Measurements from ENCODE around the gene PTGFRN.
A peak's percentile ranks its signal among the peaks of the same experiment; 100 is the strongest.

Gene PTGFRN

GRCh38 chr1:116889380-116889779 is 20.3 kb upstream of the PTGFRN start:
- DNase-seq = no peak

GRCh38 chr1:116891396-116892079 is 18.2 kb upstream of the PTGFRN start:
- DNase-seq = peak; percentile 64

- no peak for DNase-seq
Observed at GRCh38 chr1:116895073-116895472, 14.6 kb upstream of the PTGFRN start.

GRCh38 chr1:116899529-116899928 is 10.2 kb upstream of the PTGFRN start:
- no peak for DNase-seq

- DNase-seq = no peak
Observed at GRCh38 chr1:116900471-116901365, 9.0 kb upstream of the PTGFRN start.

- DNase-seq = no peak
Observed at GRCh38 chr1:116902027-116902426, 7.7 kb upstream of the PTGFRN start.

- DNase-seq = no peak
Observed at GRCh38 chr1:116902723-116903383, 6.9 kb upstream of the PTGFRN start.

- no peak for DNase-seq
Observed at GRCh38 chr1:116904791-116905320, 4.9 kb upstream of the PTGFRN start.

GRCh38 chr1:116906812-116907211 is 2.9 kb upstream of the PTGFRN start:
- no peak for DNase-seq

GRCh38 chr1:116907351-116907750 is 2.4 kb upstream of the PTGFRN start:
- no peak for DNase-seq

GRCh38 chr1:116908266-116908665 is 1.4 kb upstream of the PTGFRN start:
- DNase-seq = no peak

- DNase-seq = no peak
Observed at GRCh38 chr1:116908820-116909511, 750 bp upstream of the PTGFRN start.

GRCh38 chr1:116910379-116911187 is 867 bp downstream of the PTGFRN start:
- DNase-seq = peak; percentile 66

- no peak for DNase-seq
Observed at GRCh38 chr1:116911188-116911553, 1.5 kb downstream of the PTGFRN start.

- DNase-seq = no peak
Observed at GRCh38 chr1:116911779-116912469, 2.2 kb downstream of the PTGFRN start.

- no peak for DNase-seq
Observed at GRCh38 chr1:116912846-116913245, 3.1 kb downstream of the PTGFRN start.

- DNase-seq = no peak
Observed at GRCh38 chr1:116913941-116914340, 4.2 kb downstream of the PTGFRN start.

GRCh38 chr1:116914667-116915066 is 5.0 kb downstream of the PTGFRN start:
- DNase-seq = no peak

GRCh38 chr1:116915086-116915661 is 5.5 kb downstream of the PTGFRN start:
- DNase-seq = no peak

GRCh38 chr1:116916002-116916401 is 6.3 kb downstream of the PTGFRN start:
- DNase-seq = no peak

All from right forelimb (tissue), 1 donor.